ENCODE measurements around the gene ATP8B4.

DNA sequence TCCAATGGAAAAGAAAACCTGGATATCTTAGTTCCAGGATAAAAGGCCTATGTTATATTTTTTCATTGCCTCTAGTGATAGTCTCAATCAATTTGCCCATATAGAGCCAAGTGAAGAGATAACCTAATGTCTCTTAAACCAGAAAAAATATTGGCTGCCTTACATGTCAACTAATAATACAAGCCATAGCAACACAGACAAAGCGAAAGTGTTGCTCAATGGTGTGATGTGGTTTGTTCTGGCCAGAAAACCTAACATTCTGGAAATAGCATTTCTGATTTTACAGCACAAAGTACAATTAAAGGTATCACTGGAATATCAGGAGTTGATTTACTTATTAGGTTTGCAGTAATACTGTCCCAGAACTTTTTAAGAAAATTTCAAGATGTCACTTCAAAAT lies 101.5 kb downstream of the ATP8B4 start:
- TF ChIP-seq CTCF (IDR thresholded peaks at IDR 0.05) (no peak), POLR2A (IDR thresholded peaks at IDR 0.05) (no peak)

Data from right lobe of liver (tissue), 4 donors.